Islet precursor cell (in vitro differentiated cells): ENCODE data around the gene ANKDD1B.
"Not testable (repeated sequence)": the region's sequence is repeated elsewhere in the genome, so short reads cannot be mapped to it uniquely, and the experiment has no call there.

Source experiments
- DNase-seq: peaks from one replicate; pipeline ENCODE4 v3.0.0-alpha.2; 2018

ANKDD1B gene

DNA sequence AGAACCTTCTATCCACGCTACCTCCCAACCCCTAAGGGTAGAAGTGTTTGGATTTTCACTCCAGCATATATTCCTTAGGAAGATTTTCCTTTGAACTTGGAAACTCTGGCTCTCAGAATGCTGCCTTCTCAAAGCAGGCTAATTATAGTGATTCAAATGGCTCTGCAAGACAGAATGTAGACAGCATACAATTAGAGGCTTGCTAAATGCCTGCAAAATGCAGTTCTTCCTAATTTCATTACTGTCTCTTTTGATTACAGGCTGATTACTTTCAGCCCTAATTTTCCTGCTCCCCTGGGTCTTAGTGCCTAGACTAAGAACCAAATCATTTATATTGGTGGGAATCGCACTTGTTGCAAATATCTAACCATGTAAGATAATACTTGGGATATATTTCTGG is 50.8 kb downstream of the ANKDD1B start:
- no peak for DNase-seq

DNA sequence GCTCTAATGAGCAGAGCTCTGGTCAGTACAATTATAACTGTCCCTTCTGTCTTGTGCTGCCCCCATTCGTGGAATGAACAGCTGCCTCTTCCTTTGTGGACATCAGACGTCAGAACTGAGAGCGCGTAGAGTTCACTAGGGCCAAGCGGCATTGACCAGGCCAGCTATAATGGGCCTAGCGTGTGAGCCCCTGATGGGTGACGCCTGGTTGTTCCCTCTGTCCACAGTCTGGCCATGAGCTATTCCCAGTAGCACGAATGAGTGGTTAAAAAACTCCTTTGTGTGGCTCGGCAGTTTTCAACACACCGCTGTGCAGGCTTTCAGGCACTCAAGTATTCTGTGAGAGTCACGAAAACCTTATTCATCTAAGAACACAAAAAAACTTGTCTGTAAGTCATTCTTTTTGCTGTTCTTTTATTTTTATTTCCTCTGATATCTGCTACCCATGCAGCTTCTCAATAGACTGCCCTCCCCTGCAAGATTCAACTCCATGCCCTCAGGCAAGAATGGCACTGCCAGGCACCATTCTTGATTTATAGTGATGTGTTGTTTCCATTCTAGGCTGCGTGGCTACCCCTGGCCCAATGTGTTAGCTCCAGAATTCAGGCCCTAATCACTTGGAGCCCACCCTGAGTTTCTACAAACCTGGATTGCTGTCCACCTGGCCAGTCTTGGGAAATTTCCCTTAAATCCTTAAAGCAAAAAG is 52.5 kb downstream of the ANKDD1B start:
- no peak for DNase-seq

- DNase-seq: no peak
Observed at GRCh38 chr5:75664979-75665378, 53.7 kb downstream of the ANKDD1B start.

DNA sequence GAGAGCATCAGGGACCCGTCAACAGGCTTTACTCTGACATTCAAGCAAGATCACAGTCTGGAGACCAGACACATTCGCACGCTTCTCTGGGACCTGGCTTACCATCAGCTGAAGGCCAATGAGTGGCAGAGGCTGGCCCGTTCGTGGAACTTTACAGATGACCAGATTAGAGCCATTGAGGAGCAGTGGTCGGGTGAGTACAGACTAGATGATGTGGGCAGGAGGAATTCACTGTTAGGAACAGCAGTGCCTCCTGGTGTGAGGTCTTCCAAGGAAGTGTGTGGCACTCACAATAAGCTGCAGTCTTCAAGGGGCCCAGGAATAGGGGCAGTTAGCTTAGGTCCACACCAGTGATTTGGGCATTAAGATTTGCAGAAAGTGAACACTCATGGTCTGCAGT is 55.5 kb downstream of the ANKDD1B start:
- peak; percentile 62 for DNase-seq

DNA sequence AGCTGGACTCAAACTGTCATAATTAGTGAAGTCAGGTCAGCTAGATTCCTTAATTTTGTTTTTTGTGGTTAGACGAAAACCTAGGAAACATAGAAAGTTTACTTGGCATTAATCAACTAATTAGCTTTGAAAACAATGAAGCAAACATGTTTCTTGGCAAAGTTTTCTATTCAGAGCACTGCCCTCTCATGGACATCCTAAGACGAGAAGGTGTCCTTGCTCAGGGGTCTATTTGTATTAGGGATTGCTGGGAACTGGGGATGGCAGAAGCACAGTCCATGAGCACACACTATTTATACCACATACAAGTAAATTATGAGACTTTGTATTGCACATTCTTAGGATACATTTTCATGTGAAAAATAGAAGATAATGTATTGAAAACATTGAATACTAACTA is 56.3 kb downstream of the ANKDD1B start:
- DNase-seq: no peak

- no peak for DNase-seq
Observed at GRCh38 chr5:75668445-75668844, 57.2 kb downstream of the ANKDD1B start.

DNA sequence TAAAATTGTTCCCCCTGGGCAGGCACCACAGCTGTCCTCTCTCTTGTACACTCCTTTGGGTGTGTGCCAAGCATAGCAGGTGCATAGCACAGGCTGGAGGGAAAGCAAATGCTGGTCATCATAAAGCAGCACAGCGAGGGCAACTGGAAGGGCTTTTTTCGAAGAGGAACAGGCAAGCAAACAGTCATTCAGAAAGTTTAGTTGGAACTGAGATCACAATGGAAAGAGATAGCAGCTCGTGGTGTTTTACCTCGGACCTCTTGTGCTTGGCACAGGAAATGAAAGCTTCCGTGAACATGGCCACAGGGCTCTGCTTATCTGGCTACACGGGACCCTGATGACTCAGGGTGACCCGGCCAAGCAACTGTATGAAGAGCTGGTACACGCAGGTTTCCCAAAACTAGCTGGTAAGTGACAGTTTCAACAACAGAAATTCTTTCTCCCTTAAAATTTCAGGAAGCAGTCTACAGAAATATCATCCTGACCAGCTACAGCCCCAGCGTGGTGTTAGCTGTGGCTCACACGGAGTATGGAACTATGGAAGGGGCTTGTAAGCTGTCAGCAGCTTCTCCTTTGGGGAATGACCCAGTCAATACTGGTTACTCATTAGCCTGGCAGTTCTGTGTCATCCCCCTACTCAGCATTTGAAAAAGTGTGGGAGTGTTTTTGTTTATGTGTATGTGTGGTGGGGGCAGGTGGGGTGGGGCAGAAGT is 57.9 kb downstream of the ANKDD1B start:
- DNase-seq: peak; percentile 78

GRCh38 chr5:75670577-75670976 is 59.3 kb downstream of the ANKDD1B start:
- DNase-seq: no peak

GRCh38 chr5:75671506-75671905 is 60.3 kb downstream of the ANKDD1B start:
- no peak for DNase-seq

GRCh38 chr5:75672616-75673015 is 61.4 kb downstream of the ANKDD1B start:
- DNase-seq: no peak

- no peak for DNase-seq
Observed at GRCh38 chr5:75675783-75676182, 64.5 kb downstream of the ANKDD1B start.

GRCh38 chr5:75677607-75678006 is 66.4 kb downstream of the ANKDD1B start:
- no peak for DNase-seq

GRCh38 chr5:75678155-75678554 is 66.9 kb downstream of the ANKDD1B start:
- DNase-seq: no peak

DNA sequence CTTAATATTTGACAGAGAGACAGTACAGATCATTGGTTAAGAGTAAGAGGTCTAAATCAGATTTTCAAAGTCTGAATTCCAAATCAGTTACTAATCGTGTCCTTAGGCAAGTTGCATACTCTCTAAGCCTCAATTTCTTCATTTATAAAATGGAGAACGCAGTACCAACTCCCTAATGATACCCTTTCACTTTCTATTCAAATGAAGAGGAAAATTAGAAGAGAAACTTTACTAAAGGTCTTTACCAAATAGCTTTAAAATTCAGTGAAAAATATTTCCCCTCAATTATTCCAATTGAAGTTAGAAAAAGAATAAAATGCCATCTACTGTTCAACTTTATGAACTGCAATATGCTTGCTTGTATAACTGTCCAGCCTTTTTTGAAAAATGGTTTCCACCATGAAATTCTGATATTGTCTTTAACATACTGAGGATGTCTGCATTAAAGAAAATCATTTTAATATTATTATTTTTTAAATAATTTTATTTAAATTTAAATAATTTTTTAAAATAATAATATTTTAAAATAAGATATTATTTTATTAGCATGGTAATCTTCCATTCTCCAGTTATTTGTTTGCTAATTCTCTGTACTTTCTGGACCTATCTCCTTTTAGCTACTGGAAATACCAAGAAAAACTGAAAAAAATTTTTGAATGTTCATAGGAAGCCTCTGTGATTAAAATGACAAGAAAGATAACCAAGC is 70.0 kb downstream of the ANKDD1B start:
- DNase-seq: no peak

DNA sequence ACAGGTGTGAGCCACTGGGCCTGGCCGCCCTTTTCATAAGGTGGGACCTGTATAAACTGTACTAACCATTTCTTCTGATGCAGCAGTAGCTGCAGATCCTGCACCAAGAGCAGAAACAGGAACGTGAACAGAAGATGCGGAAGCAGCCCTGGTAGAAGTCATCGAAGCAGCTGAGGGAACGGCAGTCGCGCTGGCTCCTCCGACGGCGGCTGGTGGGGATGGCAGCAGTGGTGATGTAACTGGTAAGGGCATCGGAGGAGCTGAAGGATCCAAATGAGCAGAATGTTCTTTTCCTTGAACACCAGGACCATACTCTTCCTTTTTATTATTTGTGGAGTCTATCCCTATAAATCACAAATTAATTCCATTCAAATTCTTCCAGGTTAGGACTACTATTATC is 73.9 kb downstream of the ANKDD1B start:
- no peak for DNase-seq

GRCh38 chr5:75686480-75686879 is 75.2 kb downstream of the ANKDD1B start:
- DNase-seq: no peak

GRCh38 chr5:75690669-75691068 is 79.4 kb downstream of the ANKDD1B start:
- DNase-seq: no peak

GRCh38 chr5:75694781-75695180 is 83.5 kb downstream of the ANKDD1B start:
- no peak for DNase-seq

DNA sequence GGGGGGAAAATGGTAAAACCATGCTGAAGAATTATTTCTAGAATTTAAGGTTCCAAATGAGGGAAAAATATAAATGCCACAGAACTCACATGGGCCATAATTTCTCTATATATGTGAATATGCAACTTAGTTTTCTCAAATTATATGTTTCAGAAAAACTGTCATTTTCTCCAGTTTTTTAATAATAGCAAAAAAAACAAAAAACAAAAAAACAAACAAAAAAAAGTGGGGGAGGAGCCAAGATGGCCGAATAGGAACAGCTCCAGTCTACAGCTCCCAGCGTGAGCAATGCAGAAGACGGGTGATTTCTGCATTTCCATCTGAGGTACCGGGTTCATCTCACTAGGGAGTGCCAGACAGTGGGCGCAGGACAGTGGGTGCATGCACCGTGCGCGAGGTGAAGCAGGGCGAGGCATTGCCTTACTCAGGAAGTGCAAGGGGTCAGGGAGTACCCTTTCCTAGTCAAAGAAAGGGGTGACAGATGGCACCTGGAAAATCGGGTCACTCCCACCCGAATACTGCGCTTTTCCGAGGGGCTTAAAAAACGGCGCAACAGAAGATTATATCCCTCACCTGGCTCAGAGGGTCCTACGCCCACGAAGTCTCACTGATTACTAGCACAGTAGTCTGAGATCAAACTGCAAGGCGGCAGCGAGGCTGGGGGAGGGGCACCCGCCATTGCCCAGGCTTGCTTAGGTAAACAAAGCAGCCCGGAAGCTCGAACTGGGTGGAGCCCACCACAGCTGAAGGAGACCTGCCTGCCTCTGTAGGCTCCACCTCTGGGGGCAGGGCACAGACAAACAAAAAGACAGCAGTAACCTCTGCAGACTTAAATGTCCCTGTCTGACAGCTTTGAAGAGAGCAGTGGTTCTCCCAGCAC is 84.5 kb downstream of the ANKDD1B start:
- not testable (repeated sequence) for DNase-seq

- no peak for DNase-seq
Observed at GRCh38 chr5:75701856-75702255, 90.6 kb downstream of the ANKDD1B start.

GRCh38 chr5:75706016-75706415 is 94.8 kb downstream of the ANKDD1B start:
- DNase-seq: no peak

- no peak for DNase-seq
Observed at GRCh38 chr5:75706775-75707174, 95.5 kb downstream of the ANKDD1B start.

GRCh38 chr5:75707911-75708509 is 96.8 kb downstream of the ANKDD1B start:
- DNase-seq: no peak
